OCI-M2 (cell line): ENCODE measurements around the gene CHP1.
"Not testable (repeated sequence)": the region's sequence is repeated elsewhere in the genome, so short reads cannot be mapped to it uniquely, and the experiment has no call there.

Source experiments
- DNase-seq: peaks from one replicate; lab custom pipeline; 2025; ENCODE audit not compliant: unreplicated experiment; lab: John Stamatoyannopoulos, UW

The CHP1 gene

GRCh38 chr15:41289953-41290352 lies 58.9 kb downstream of the CHP1 start:
- no peak for DNase-seq

DNA sequence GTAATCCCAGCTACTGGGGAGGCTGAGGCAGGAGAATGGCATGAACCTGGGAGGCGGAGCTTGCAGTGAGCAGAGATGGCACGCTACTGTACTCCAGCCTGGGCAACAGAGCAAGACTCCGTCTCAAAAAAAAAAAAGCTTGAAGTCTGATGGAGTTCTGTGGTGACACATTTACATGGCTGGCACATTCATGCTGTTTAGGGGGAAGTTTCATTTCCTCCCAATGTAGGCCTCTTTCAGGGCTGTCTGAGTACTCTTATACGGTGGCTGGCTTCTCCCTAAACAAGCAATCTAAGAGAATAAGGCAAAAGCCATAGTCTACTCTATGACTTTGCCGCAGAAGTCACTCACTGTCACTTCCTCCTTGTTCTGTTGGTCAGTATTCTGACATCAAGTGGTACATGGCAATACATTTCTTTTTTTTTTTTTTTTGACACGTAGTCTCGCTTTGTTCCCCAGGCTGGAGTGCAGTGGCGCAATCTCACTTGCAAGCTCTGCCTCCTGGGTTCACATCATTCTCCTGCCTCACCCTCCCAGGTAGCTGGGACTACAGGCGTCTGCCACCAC lies 60.1 kb downstream of the CHP1 start:
- DNase-seq = no peak

DNA sequence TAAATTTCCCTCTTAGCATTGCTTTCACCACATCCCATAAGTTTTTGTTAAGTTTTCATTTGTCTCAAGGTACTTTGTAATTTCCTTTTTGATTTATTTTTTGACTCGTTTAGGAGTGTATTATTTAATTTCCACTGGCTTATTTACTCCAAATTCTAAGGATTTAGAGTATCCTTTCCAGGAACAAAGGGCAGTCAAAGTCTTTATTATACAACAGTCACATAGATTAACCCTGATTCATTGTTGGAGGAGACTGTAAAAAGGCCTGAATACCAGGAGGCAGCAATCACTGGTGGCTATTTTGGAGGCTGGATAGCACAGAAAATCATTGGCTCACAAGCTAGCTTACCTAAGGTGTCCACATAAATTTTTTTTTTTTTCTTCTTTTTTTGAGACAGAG lies 61.5 kb downstream of the CHP1 start:
- no peak for DNase-seq

GRCh38 chr15:41301139-41301538 lies 70.1 kb downstream of the CHP1 start:
- DNase-seq = not testable (repeated sequence)

DNA sequence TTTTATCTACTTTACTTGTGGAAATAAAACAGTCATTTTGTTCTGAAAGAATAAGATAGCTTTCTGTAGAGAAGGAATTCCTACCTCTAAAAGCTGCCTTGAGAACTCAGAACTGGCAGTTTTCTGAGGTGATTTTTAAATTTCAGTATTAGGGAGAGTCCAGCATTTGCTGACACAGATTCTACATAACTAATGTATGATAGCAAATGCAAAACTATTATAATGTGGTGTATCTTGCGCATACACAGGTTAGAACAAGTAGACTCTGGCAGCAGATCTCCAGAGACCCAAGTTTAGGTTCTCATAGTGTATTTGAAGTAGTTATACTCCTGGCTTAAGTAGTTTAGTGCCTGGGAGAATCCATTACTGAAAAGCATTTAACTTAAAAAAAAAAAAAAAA lies 70.5 kb downstream of the CHP1 start:
- DNase-seq = no peak

DNA sequence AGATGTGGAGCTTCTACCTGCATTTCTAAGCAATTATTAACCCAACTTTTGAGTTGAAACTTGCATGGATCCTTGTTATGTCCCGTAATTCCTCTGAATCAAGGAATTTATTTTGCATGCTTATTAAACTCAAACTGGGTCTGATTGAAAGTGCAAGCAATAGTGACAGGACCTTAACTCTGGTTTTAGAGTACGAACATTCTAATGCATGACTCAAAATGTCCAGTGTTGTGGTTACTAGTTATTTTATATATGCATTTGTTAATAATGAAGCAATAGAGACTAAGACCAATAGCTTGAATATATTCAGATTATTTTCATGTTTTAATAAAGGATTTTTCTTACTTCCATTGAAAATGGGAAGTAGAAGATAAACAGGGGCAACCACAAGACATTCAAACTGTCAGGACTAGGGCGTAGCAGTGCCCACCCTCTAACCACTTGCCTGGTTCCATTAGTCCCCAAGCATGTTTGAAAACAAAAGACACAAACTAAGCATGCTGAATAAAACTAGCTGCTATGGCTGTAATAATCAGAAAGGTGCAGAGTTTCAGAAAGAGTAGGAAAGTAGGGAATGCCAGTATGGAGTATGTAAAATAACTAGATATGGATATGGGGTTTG lies 73.2 kb downstream of the CHP1 start:
- DNase-seq = no peak

DNA sequence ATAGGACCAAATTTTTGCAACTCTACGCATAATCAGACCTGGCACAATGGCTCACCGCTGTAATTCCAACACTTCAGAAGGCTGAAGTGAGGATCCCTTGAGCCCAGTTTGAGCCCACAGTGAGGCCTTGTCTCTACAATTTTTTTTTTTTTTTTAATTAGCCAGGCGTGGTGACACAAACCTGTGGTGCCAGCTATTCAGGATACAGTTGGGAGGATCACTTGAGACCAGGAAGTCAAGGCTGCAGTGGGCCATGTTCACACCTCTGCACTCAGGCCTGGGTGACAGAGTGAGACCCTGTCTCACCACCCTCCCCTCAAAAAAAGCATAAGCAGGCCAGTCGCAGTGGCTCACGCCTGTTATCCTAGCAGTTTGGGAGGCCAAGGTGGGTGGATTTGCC lies 76.6 kb downstream of the CHP1 start:
- DNase-seq = no peak

DNA sequence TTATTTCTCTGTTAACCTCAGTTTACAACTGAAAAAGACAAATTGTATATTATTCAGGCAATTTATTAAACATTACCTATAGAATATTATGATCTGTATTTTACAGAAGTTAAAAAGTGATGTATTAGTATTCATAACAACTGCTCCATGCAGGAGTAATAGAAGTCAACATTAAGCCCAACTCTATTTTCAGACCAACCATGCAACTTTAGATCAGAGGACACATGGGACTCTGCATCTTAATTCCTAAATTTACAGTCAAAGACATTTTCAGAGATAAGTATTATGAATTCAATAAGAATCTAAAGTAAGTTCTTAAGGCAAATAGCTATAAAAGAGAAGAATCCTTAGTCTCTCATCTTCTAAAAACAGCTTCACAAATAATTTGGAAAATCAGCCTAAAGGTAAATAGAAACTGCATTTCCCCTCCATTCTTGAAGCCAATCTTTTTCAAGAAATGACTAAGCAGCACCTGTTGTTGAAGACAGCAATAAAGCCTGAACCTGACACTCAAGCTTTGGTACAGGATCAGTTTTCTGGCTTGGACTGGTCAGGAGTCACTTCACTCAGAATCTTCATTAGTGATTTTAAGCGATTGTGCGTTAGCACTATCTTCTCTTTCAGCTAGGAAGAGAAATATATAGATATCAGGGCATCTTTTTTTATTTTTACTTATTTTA lies 78.3 kb downstream of the CHP1 start:
- no peak for DNase-seq

GRCh38 chr15:41320805-41321330 lies 89.8 kb downstream of the CHP1 start:
- DNase-seq = not testable (repeated sequence)

DNA sequence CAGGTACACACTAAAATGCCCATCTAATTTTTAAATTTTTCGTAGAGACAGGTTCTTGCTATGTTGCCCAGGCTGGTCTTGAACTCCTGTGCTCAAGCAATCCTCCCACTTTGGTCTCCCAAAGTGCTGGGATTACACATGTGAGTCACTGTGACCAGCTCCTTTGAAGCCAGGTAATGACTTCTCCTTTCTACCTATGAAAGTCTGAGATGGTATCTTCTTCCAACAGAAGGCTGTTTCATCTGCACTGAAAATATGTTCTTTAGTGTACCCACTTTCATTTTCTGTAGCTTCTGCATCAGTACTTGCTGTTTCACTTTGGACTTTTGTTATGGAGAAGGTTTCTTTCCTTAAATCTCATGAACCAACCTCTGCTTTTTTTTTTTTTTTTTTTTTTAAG lies 92.5 kb downstream of the CHP1 start:
- no peak for DNase-seq

DNA sequence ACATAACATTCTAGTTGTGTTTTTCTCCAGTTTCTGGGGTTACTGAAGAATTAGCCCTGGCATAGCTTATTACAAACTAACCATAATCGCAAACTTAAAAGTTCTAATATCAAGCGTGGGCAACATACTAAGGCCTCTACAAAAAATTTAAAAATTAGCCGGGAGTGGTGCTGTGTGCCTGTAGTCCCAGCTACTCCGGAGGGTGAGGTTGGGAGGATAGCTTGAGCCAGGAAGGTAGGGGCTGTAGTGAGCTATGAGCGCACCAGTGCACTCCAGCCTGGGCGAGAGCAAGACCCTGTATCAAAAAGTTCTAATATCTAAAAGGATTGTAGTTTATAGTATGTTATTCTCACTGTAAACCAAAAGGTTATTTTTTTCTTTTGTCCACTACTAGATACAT lies 100.2 kb downstream of the CHP1 start:
- DNase-seq = no peak
